Body of pancreas (tissue), 4 donors: ENCODE results near the gene BAZ2B.

ENCODE experiments used
- POLR2A ChIP-seq, 3 donors: fragments of 450-650 bp; IDR thresholded peaks; one replicate each; pipeline ENCODE4 v1.6.1; 2016; ENCODE audit warnings: antibody characterized with exemption in 3 of 3, mild to moderate bottlenecking in 2 of 3
- TF ChIP-seq, protein P1 (sequence below), 7 experiments: fragments of 450-650 bp in 4 of 7; fragments of 200-600 bp in 3 of 7; sonication (generic) in 3 of 7; IDR thresholded peaks; one replicate each; pipeline ENCODE4 v1.5.1; 2016 to 2019; ENCODE audit warnings: antibody characterized with exemption in 7 of 7

DNA sequence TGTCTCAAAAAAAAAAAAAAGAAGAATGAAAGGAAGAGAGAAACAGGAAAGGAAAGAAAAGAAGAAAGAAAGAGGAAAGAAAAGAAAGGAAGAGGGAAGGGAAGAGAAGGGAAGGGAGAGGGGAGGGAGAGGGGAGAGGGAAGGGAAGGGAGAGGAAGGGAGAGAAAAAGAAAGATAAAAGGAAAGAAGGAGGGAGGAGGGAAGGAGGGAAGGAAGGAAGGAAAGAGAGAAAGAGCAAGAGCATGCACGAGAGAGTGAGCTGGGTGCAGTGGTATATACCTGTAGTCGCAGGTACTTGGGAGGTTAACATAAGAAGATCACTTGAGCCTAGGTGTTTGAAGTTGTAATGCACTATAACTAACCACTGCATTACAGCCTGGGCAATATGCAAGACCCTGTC lies 6.6 kb upstream of the BAZ2B start:
- TF ChIP-seq, protein P1, sequence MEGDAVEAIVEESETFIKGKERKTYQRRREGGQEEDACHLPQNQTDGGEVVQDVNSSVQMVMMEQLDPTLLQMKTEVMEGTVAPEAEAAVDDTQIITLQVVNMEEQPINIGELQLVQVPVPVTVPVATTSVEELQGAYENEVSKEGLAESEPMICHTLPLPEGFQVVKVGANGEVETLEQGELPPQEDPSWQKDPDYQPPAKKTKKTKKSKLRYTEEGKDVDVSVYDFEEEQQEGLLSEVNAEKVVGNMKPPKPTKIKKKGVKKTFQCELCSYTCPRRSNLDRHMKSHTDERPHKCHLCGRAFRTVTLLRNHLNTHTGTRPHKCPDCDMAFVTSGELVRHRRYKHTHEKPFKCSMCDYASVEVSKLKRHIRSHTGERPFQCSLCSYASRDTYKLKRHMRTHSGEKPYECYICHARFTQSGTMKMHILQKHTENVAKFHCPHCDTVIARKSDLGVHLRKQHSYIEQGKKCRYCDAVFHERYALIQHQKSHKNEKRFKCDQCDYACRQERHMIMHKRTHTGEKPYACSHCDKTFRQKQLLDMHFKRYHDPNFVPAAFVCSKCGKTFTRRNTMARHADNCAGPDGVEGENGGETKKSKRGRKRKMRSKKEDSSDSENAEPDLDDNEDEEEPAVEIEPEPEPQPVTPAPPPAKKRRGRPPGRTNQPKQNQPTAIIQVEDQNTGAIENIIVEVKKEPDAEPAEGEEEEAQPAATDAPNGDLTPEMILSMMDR (IDR thresholded peaks at IDR 0.05) = no peak
- TF ChIP-seq POLR2A (IDR thresholded peaks at IDR 0.05) = no peak
